ENCODE measurements around the gene KIF13A. TPM values are rescaled to one million over a fixed set of nuclear protein-coding genes. Genes with fewer than 3 reads are reported as not detected.

KIF13A gene
- total RNA-seq, 1 experiment from 2014 or later = 52.2 TPM

- intact Hi-C loops (cut with micrococcal nuclease; ENCODE audit: unreplicated experiment) = no loop called here
- ChIA-PET POLR2A (ENCODE audit: unreplicated experiment) (interaction anchor here (0.6 kb wide), 1 partner anchor 52 kb away, joined by 13 read pairs; no protein-coding TSS in a partner anchor), CTCF (interaction anchor here (0.6 kb wide), 1 partner anchor 40 kb away, joined by 6 read pairs; no protein-coding TSS in a partner anchor)
- no peaks in the 10 kb centered on the region for H3K36me3 ChIP-seq (ENCODE audit: low read depth)
- DNase-seq = no peak
- no peaks in the 10 kb centered on the region for H3K79me2 ChIP-seq (ENCODE audit: low read depth)
- no peak overlapping the region for H2AFZ ChIP-seq
- no peaks in the 10 kb centered on the region for H3K4me1 ChIP-seq (replicated peaks; ENCODE audit: insufficient read depth)
- no peak for TF ChIP-seq CTCF (conservative IDR thresholded peaks at IDR 0.05)
- TF ChIP-seq EZH2 (IDR thresholded peaks at IDR 0.05; ENCODE audit: low read depth) = no peak
- no peaks in the 10 kb centered on the region for H3K27me3 ChIP-seq (ENCODE audit: insufficient read depth, low read depth)
- H3K27ac ChIP-seq = no peak overlapping the region
- no peaks in the 10 kb centered on the region for H3K9me3 ChIP-seq (ENCODE audit: insufficient read depth, low read depth)
- no peak overlapping the region for H3K4me2 ChIP-seq
- no peaks in the 10 kb centered on the region for H3F3A ChIP-seq (ENCODE audit: insufficient read depth, low read depth)
- no peak overlapping the region for H3K4me3 ChIP-seq
- no peaks in the 10 kb centered on the region for H4K20me1 ChIP-seq (ENCODE audit: insufficient read depth)
- no peaks in the 10 kb centered on the region for H3K9me2 ChIP-seq (ENCODE audit: insufficient read depth)
- no TSS peak for BruUV-seq (replicated peaks)
These were observed 132.1 kb downstream of the KIF13A start for GRCh38 chr6:17855381-17855780.

- H3F3A ChIP-seq (ENCODE audit: insufficient read depth, low read depth) = no peaks in the 10 kb centered on the region
- H3K36me3 ChIP-seq (ENCODE audit: low read depth) = no peaks in the 10 kb centered on the region
- no peaks in the 10 kb centered on the region for H3K79me2 ChIP-seq (ENCODE audit: low read depth)
- H4K20me1 ChIP-seq (ENCODE audit: insufficient read depth) = no peaks in the 10 kb centered on the region
- no peaks in the 10 kb centered on the region for H3K27me3 ChIP-seq (ENCODE audit: insufficient read depth, low read depth)
- POLR2A ChIA-PET (ENCODE audit: unreplicated experiment) = no interaction called here
- CTCF ChIA-PET = no interaction called here
- no peaks in the 10 kb centered on the region for H3K9me3 ChIP-seq (ENCODE audit: insufficient read depth, low read depth)
- no peak for TF ChIP-seq EZH2 (IDR thresholded peaks at IDR 0.05; ENCODE audit: low read depth)
- TF ChIP-seq CTCF (conservative IDR thresholded peaks at IDR 0.05) = no peak
- DNase-seq = no peak
- H3K4me2 ChIP-seq = no peak overlapping the region
- no peak overlapping the region for H2AFZ ChIP-seq
- H3K9me2 ChIP-seq (ENCODE audit: insufficient read depth) = no peaks in the 10 kb centered on the region
- no peak overlapping the region for H3K27ac ChIP-seq
- no peak overlapping the region for H3K4me3 ChIP-seq
- no TSS peak for BruUV-seq (replicated peaks)
- intact Hi-C loops (cut with micrococcal nuclease; ENCODE audit: unreplicated experiment) = no loop called here
- H3K4me1 ChIP-seq (replicated peaks; ENCODE audit: insufficient read depth) = no peaks in the 10 kb centered on the region
These were observed 133.9 kb downstream of the KIF13A start for GRCh38 chr6:17853533-17853932.

- Histone ChIP-seq H3K79me2 (ENCODE audit: low read depth) (no peaks in the 10 kb centered on the region), H3K4me2 (no peak overlapping the region), H3K9me2 (ENCODE audit: insufficient read depth) (no peaks in the 10 kb centered on the region), H3K4me1 (replicated peaks; ENCODE audit: insufficient read depth) (no peaks in the 10 kb centered on the region), H3K9me3 (ENCODE audit: insufficient read depth, low read depth) (no peaks in the 10 kb centered on the region), H3K27me3 (ENCODE audit: insufficient read depth, low read depth) (no peaks in the 10 kb centered on the region), H3K36me3 (ENCODE audit: low read depth) (no peaks in the 10 kb centered on the region), H3F3A (ENCODE audit: insufficient read depth, low read depth) (no peaks in the 10 kb centered on the region), H4K20me1 (ENCODE audit: insufficient read depth) (no peaks in the 10 kb centered on the region), H3K27ac (no peak overlapping the region), H2AFZ (no peak overlapping the region), H3K4me3 (no peak overlapping the region)
- intact Hi-C loops (cut with micrococcal nuclease; ENCODE audit: unreplicated experiment) = no loop called here
- ChIA-PET CTCF (no interaction called here), POLR2A (ENCODE audit: unreplicated experiment) (no interaction called here)
- TF ChIP-seq EZH2 (IDR thresholded peaks at IDR 0.05; ENCODE audit: low read depth) = no peak
- TF ChIP-seq CTCF (conservative IDR thresholded peaks at IDR 0.05) = no peak
- BruUV-seq (replicated peaks) = no TSS peak
- no peak for DNase-seq
These were observed 135.7 kb downstream of the KIF13A start for GRCh38 chr6:17851720-17852161.
